DND-41 (cell line): ENCODE results near the gene TSPAN5.
"Not testable (repeated sequence)": the region's sequence is repeated elsewhere in the genome, so short reads cannot be mapped to it uniquely, and the experiment has no call there.

ENCODE experiments used
- ATAC-seq: fragments of 200-7000 bp; cut with Tn5 transposase; 3 replicates; pipeline ENCODE4 v1.9.1; 2021; ENCODE audit warnings: low read depth; ENCODE audit not compliant: insufficient read depth
- DNase-seq: peaks from one replicate; pipeline ENCODE4 v3.0.0-alpha.2; 2020
- H2AFZ ChIP-seq: 2 replicates; pipeline ENCODE4 v1.6.0; 2012; ENCODE audit warnings: low read depth, low read length
- H3K27ac ChIP-seq: 2 replicates; pipeline ENCODE4 v1.5.1; 2012; ENCODE audit warnings: low read length, inconsistent platforms
- H3K27me3 ChIP-seq: fragments of 200-600 bp; sonication (generic); 2 replicates; pipeline ENCODE4 v1.6.0; 2012; ENCODE audit warnings: low read length, mild to moderate bottlenecking, inconsistent platforms; ENCODE audit not compliant: insufficient read depth, poor library complexity
- H3K36me3 ChIP-seq: 2 replicates; pipeline ENCODE4 v1.5.1; 2012; ENCODE audit warnings: low read length, inconsistent platforms; ENCODE audit not compliant: insufficient read depth
- H3K4me1 ChIP-seq: 2 replicates; pipeline ENCODE4 v1.5.1; 2012; ENCODE audit warnings: mild to moderate bottlenecking, low read length; ENCODE audit not compliant: insufficient read depth
- H3K4me2 ChIP-seq: 2 replicates; pipeline ENCODE4 v1.6.0; 2012; ENCODE audit warnings: mild to moderate bottlenecking, moderate library complexity, low read length, inconsistent platforms; ENCODE audit not compliant: insufficient read depth
- H3K4me3 ChIP-seq, 2 experiments: fragments of 200-600 bp in 1 of 2; shearing (Covaris generic) in 1 of 2; 2 replicates each; pipeline ENCODE4 v1.5.1; 2012 to 2016; ENCODE audit warnings: inconsistent platforms in 2 of 2, low read length in 2 of 2, mild to moderate bottlenecking in 2 of 2, low read depth in 1 of 2, moderate library complexity in 1 of 2
- H3K79me2 ChIP-seq: 2 replicates; pipeline ENCODE4 v1.6.0; 2012; ENCODE audit warnings: low read length, inconsistent platforms; ENCODE audit not compliant: insufficient read depth
- H3K9ac ChIP-seq: 2 replicates; pipeline ENCODE4 v1.6.0; 2012; ENCODE audit warnings: low read depth, mild to moderate bottlenecking, inconsistent platforms, low read length, moderate library complexity
- H3K9me3 ChIP-seq: 2 replicates; pipeline ENCODE4 v1.5.1; 2012; ENCODE audit warnings: low read length, moderate library complexity, mild to moderate bottlenecking, inconsistent platforms; ENCODE audit not compliant: insufficient read depth, severe bottlenecking
- H4K20me1 ChIP-seq: 2 replicates; pipeline ENCODE4 v1.6.0; 2012; ENCODE audit warnings: low read length; ENCODE audit not compliant: insufficient read depth
- EZH2 ChIP-seq: IDR thresholded peaks from 3 replicates; pipeline ENCODE4 v1.6.1; 2012; ENCODE audit warnings: borderline replicate concordance, low read depth, mild to moderate bottlenecking, moderate library complexity, low read length, inconsistent platforms; ENCODE audit not compliant: severe bottlenecking
- TF ChIP-seq, protein P1 (sequence below): IDR thresholded peaks from 2 replicates; pipeline ENCODE4 v1.5.1; 2012; ENCODE audit warnings: borderline replicate concordance, low read length, moderate library complexity, mild to moderate bottlenecking; ENCODE audit not compliant: poor library complexity, severe bottlenecking; ENCODE audit errors: extremely low read depth

The TSPAN5 gene

DNA sequence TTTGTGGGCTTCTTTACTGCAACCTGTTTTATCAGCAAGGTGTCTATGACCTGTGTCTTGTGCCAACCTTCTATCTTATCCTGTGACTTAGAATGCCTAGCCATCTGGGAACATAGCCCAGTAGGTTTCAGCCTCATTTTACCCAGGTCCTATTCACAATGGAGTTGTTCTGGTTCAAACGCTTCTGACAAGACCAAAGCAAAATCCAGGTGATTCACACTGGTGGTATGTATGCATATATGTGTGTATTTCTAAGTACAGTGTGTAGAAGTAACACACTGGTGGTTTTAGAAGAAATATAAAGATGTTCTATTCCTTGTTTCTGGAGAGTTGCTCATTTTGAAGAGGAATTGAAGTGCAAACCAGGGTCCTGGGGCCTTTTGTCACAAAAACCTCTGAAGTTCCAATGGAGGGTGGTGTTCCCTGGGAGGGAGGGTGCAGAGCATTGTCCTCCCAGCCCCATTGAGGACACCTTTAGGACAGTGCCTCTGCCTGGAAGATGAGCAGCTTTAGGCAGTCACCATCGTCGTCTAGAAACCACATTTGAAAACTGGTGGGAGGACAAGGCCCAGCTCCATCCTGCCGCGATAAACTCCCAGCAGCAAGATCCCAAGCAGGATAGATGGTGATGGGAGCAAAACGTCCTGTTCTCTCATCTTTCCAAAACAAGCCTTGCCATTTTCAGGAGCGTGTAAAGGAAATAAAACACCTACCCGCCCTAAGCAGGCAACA lies 191.4 kb downstream of the TSPAN5 start:
- no peak for TF ChIP-seq EZH2
- TF ChIP-seq, protein P1, sequence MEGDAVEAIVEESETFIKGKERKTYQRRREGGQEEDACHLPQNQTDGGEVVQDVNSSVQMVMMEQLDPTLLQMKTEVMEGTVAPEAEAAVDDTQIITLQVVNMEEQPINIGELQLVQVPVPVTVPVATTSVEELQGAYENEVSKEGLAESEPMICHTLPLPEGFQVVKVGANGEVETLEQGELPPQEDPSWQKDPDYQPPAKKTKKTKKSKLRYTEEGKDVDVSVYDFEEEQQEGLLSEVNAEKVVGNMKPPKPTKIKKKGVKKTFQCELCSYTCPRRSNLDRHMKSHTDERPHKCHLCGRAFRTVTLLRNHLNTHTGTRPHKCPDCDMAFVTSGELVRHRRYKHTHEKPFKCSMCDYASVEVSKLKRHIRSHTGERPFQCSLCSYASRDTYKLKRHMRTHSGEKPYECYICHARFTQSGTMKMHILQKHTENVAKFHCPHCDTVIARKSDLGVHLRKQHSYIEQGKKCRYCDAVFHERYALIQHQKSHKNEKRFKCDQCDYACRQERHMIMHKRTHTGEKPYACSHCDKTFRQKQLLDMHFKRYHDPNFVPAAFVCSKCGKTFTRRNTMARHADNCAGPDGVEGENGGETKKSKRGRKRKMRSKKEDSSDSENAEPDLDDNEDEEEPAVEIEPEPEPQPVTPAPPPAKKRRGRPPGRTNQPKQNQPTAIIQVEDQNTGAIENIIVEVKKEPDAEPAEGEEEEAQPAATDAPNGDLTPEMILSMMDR = no peak
- Histone ChIP-seq H3K27ac (no peak overlapping the region), H3K79me2 (no peaks in the 10 kb centered on the region), H3K4me3 (no peak overlapping the region), H3K9ac (no peak overlapping the region), H3K27me3 (no peaks in the 10 kb centered on the region), H3K36me3 (no peaks in the 10 kb centered on the region), H4K20me1 (no peaks in the 10 kb centered on the region), H3K4me1 (peaks cover 21% of the 10 kb centered on the region), H3K4me2 (no peak overlapping the region), H3K9me3 (no peaks in the 10 kb centered on the region), H2AFZ (no peak overlapping the region)
- ATAC-seq (no peak), DNase-seq (no peak)

DNA sequence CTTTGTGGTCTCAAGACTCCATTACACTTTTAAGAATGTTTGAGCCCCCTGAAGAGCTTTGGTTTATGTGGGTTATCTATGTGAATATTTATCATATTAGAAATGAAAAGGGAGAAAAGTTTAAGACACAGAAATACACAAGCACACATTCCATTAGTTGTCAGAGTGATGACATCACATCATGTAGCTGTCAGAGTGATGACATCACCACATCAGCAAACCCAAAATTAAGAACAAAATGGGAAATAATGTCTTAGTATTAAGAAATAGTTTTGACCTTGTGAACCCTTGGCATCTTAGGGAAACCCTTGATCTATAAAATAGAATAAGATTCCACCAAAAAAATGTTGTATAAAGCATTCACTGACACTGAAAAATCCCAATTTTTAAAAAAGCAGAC lies 195.9 kb downstream of the TSPAN5 start:
- Histone ChIP-seq H3K9me3 (no peaks in the 10 kb centered on the region), H3K27ac (no peak overlapping the region), H3K4me2 (no peak overlapping the region), H4K20me1 (no peaks in the 10 kb centered on the region), H2AFZ (no peak overlapping the region), H3K79me2 (no peaks in the 10 kb centered on the region), H3K36me3 (no peaks in the 10 kb centered on the region), H3K4me1 (no peaks in the 10 kb centered on the region), H3K4me3 (no peak overlapping the region), H3K27me3 (no peaks in the 10 kb centered on the region), H3K9ac (no peak overlapping the region)
- no peak for ATAC-seq
- no peak for DNase-seq
- TF ChIP-seq, protein P1 = no peak
- TF ChIP-seq EZH2 = no peak

- not testable (repeated sequence) for H3K9ac ChIP-seq, H3K4me1 ChIP-seq, H3K4me3 ChIP-seq, H4K20me1 ChIP-seq, DNase-seq, H3K79me2 ChIP-seq, H3K9me3 ChIP-seq, H3K4me2 ChIP-seq, H3K36me3 ChIP-seq, ATAC-seq, H3K27ac ChIP-seq, H3K27me3 ChIP-seq, H2AFZ ChIP-seq
Observed at GRCh38 chr4:98461121-98461865, 197.1 kb downstream of the TSPAN5 start.

DNA sequence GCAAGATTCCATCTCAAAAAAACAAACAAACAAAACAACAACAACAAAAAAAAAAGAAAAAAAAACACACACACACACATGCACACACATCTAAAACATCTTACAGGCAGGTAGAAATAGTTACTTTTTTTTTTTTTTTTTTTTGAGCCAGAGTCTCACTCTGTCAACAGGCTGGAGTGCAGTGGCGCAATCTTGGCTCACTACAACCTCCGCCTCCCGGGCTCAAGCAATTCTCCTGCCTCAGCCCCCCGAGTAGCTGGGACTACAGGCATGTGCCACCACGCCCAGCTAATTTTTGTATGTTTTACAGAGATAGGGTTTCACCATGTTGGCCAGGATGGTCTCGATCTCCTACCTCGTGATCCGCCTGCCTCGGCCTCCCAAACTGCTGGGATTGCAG lies 201.0 kb downstream of the TSPAN5 start:
- not testable (repeated sequence) for H4K20me1 ChIP-seq, H3K36me3 ChIP-seq, H3K4me3 ChIP-seq, H3K27ac ChIP-seq, H3K4me2 ChIP-seq, DNase-seq, H3K4me1 ChIP-seq, ATAC-seq, H3K79me2 ChIP-seq, H3K9me3 ChIP-seq, H3K27me3 ChIP-seq, H3K9ac ChIP-seq, H2AFZ ChIP-seq
